Measurements from ENCODE around the gene MICAL1. TPM values are rescaled to one million over a fixed set of nuclear protein-coding genes. Genes with fewer than 3 reads are reported as not detected.
A peak's percentile ranks its signal among the peaks of the same experiment; 100 is the strongest.

The MICAL1 gene
- total and polyA plus RNA-seq, 10 donors = 51.5 to 169 (median 83.2) TPM

- H3K27ac ChIP-seq = peak overlapping the region in 2 of 8 donors; percentile 9 to 56
- no peaks in the 10 kb centered on the region for H3K27me3 ChIP-seq (replicated peaks in 1 of 7)
- TF ChIP-seq POLR2AphosphoS5 (IDR thresholded peaks at IDR 0.05) (no peak), CTCF (IDR thresholded peaks at IDR 0.05 in 8 of 11, conservative IDR thresholded peaks at IDR 0.05 in 3 of 11) (no peak)
- H3K4me1 ChIP-seq = peaks cover 42 to 83% (median 72%) of the 10 kb centered on the region in 6 donors
- peak overlapping the region in 4 of 8 donors; percentile 7 to 90 (median 62) for H3K4me3 ChIP-seq
- DNase-seq = no peak
- 67 to 92% (median 81%) methylated on average over 5 of the region's 5 CpGs for WGBS, 5 donors
- H3K36me3 ChIP-seq = peaks cover 0 to 77% (median 36%) of the 10 kb centered on the region in 6 donors
- intact Hi-C loops (cut with DNase I; ENCODE audit: low total_unique reads) = no loop called here
- H3K9me3 ChIP-seq = no peaks in the 10 kb centered on the region
Observed at GRCh38 chr6:109478841-109479624, 23.5 kb upstream of the MICAL1 start.

- WGBS, 5 donors = 82 to 95% (median 89%) methylated on average over 9 of the region's 9 CpGs
- Histone ChIP-seq H3K4me1 (peaks cover 42 to 81% (median 68%) of the 10 kb centered on the region in 6 donors), H3K4me3 (peak overlapping the region in 3 of 8 donors; percentile 34 to 90 (median 89))
Observed at GRCh38 chr6:109478222-109478805, 22.7 kb upstream of the MICAL1 start.

GRCh38 chr6:109477725-109478124 lies 22.2 kb upstream of the MICAL1 start:
- H3K27me3 ChIP-seq (replicated peaks in 1 of 7) = no peaks in the 10 kb centered on the region
- no peak for DNase-seq
- 75 to 87% (median 78%) methylated on average over 2 of the region's 2 CpGs for WGBS, 5 donors
- intact Hi-C loops (cut with DNase I; ENCODE audit: low total_unique reads) = no loop called here
- TF ChIP-seq POLR2A (IDR thresholded peaks at IDR 0.05) = no peak
- H3K36me3 ChIP-seq = peaks cover 0 to 90% (median 49%) of the 10 kb centered on the region in 6 donors
- H3K4me1 ChIP-seq = peaks cover 42 to 87% (median 73%) of the 10 kb centered on the region in 6 donors
- no peaks in the 10 kb centered on the region for H3K9me3 ChIP-seq
- H3K27ac ChIP-seq = peak overlapping the region in 2 of 8 donors; percentile 6 to 21
- peak overlapping the region in 1 of 8 donors; percentile 90 for H3K4me3 ChIP-seq

More at GRCh38 chr6:109478222-109478805, 22.7 kb upstream of the MICAL1 start:
- intact Hi-C loops (cut with DNase I; ENCODE audit: low total_unique reads) = no loop called here
- no peaks in the 10 kb centered on the region for H3K27me3 ChIP-seq (replicated peaks in 1 of 7)
- peaks cover 0 to 84% (median 43%) of the 10 kb centered on the region in 6 donors for H3K36me3 ChIP-seq
- no peak for DNase-seq
- H3K27ac ChIP-seq = peak overlapping the region in 1 of 8 donors; percentile 22
- no peaks in the 10 kb centered on the region for H3K9me3 ChIP-seq
- TF ChIP-seq POLR2A (IDR thresholded peaks at IDR 0.05) (no peak), CTCF (IDR thresholded peaks at IDR 0.05 in 8 of 11, conservative IDR thresholded peaks at IDR 0.05 in 3 of 11) (no peak), POLR2AphosphoS5 (IDR thresholded peaks at IDR 0.05) (no peak)

GRCh38 chr6:109477184-109477583 lies 21.6 kb upstream of the MICAL1 start:
- Histone ChIP-seq H3K4me1 (peaks cover 43 to 87% (median 75%) of the 10 kb centered on the region in 6 donors), H3K27me3 (replicated peaks in 1 of 7) (no peaks in the 10 kb centered on the region), H3K9me3 (no peaks in the 10 kb centered on the region), H3K36me3 (peaks cover 0 to 95% (median 52%) of the 10 kb centered on the region in 6 donors), H3K4me3 (peak overlapping the region in 1 of 8 donors; percentile 90), H3K27ac (peak overlapping the region in 1 of 8 donors; percentile 21)
- 96 to 100% (median 98%) methylated on average over 2 of the region's 2 CpGs for WGBS, 5 donors
- no peak for DNase-seq
- no peak for TF ChIP-seq POLR2A (IDR thresholded peaks at IDR 0.05)
- no peak for TF ChIP-seq CTCF (IDR thresholded peaks at IDR 0.05 in 8 of 11, conservative IDR thresholded peaks at IDR 0.05 in 3 of 11)
- no peak for TF ChIP-seq POLR2AphosphoS5 (IDR thresholded peaks at IDR 0.05)
- intact Hi-C loops (cut with DNase I; ENCODE audit: low total_unique reads) = no loop called here

All from spleen (tissue), 11 donors.